Measurements from ENCODE around the gene FBXL7.

FBXL7 gene

GRCh38 chr5:15516486-15516885 is 16.5 kb downstream of the FBXL7 start:
- Mint-ChIP-seq H3K36me3 (ENCODE audit: low read depth) (no peaks in the 10 kb centered on the region), H3K9me3 (peaks cover 3% of the 10 kb centered on the region), H3K27me3 (no peaks in the 10 kb centered on the region), H3K27ac (no peak overlapping the region), H3K4me3 (no peak overlapping the region), H3K4me1 (no peaks in the 10 kb centered on the region)
- no peak for ATAC-seq
- DNase-seq, result no peak

- no peaks in the 10 kb centered on the region for H3K27me3 Mint-ChIP-seq
Observed at GRCh38 chr5:15518786-15519185, 18.8 kb downstream of the FBXL7 start.

GRCh38 chr5:15520856-15521255 is 20.9 kb downstream of the FBXL7 start:
- Mint-ChIP-seq H3K9me3 (peaks cover 3% of the 10 kb centered on the region), H3K27ac (no peak overlapping the region), H3K4me1 (no peaks in the 10 kb centered on the region), H3K4me3 (no peak overlapping the region), H3K36me3 (ENCODE audit: low read depth) (no peaks in the 10 kb centered on the region), H3K27me3 (no peaks in the 10 kb centered on the region)
- no peak for ATAC-seq
- no peak for DNase-seq

More at GRCh38 chr5:15518786-15519185, 18.8 kb downstream of the FBXL7 start:
- Mint-ChIP-seq H3K9me3 (peaks cover 3% of the 10 kb centered on the region), H3K36me3 (ENCODE audit: low read depth) (no peaks in the 10 kb centered on the region), H3K4me1 (no peaks in the 10 kb centered on the region), H3K4me3 (no peak overlapping the region), H3K27ac (no peak overlapping the region)
- DNase-seq (no peak), ATAC-seq (no peak)

DNA sequence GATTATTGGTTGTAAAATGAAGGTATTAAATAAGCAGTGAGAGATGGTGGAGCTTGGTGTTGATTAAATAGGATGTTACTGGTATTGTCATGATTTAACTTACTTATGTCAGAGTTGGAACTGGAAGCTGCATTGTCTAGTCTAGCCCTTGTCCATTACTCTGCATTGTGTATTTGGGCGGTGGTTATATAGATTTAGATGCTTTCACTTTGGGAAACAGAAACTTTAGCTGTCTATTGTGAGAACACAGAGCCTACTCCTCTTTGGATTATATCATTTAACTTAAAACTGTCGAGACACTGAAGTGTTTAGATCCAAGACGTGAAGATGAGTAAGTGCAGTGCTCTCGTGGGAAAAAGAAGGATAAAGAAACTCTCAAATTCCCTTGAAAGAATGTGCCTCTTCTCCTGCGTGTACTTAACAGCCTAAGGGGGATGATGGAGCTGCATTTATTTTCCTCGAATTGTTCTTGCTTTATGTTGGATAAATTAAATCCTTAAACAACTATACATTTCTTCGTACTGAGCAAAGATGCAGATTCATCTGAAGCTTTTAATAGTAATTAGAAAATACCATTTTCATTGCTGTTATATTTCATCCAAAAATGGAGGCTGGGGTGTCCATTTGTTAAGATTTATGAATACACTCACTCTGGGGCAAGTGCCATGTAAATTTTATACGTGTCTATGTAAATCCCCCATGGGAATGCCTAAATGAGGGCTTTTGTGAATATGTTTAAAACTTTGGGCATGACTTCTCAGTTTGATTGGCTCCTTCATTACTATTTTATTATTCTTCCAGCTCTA is 21.6 kb downstream of the FBXL7 start:
- no peak for ATAC-seq

GRCh38 chr5:15522187-15522520 is 22.2 kb downstream of the FBXL7 start:
- Mint-ChIP-seq H3K27me3 (no peaks in the 10 kb centered on the region), H3K9me3 (peaks cover 3% of the 10 kb centered on the region), H3K36me3 (ENCODE audit: low read depth) (no peaks in the 10 kb centered on the region), H3K4me1 (no peaks in the 10 kb centered on the region), H3K4me3 (no peak overlapping the region), H3K27ac (no peak overlapping the region)
- ATAC-seq (no peak), DNase-seq (no peak)

More for the DNA sequence above, 21.6 kb downstream of the FBXL7 start:
- Mint-ChIP-seq H3K4me3 (no peak overlapping the region), H3K27me3 (no peaks in the 10 kb centered on the region), H3K9me3 (peaks cover 3% of the 10 kb centered on the region), H3K36me3 (ENCODE audit: low read depth) (no peaks in the 10 kb centered on the region), H3K4me1 (no peaks in the 10 kb centered on the region), H3K27ac (no peak overlapping the region)
- DNase-seq, result no peak

- no peaks in the 10 kb centered on the region for H3K36me3 Mint-ChIP-seq (ENCODE audit: low read depth)
- DNase-seq (no peak), ATAC-seq (no peak)
- H3K27me3 Mint-ChIP-seq, result no peaks in the 10 kb centered on the region
- H3K27ac Mint-ChIP-seq, result no peak overlapping the region
- H3K4me3 Mint-ChIP-seq, result no peak overlapping the region
- no peaks in the 10 kb centered on the region for H3K4me1 Mint-ChIP-seq
- no peaks in the 10 kb centered on the region for H3K9me3 Mint-ChIP-seq
Observed at GRCh38 chr5:15524712-15525111, 24.7 kb downstream of the FBXL7 start.

- Mint-ChIP-seq H3K36me3 (ENCODE audit: low read depth) (no peaks in the 10 kb centered on the region), H3K4me3 (no peak overlapping the region), H3K27ac (no peak overlapping the region), H3K27me3 (no peaks in the 10 kb centered on the region), H3K9me3 (no peaks in the 10 kb centered on the region), H3K4me1 (no peaks in the 10 kb centered on the region)
- ATAC-seq (no peak), DNase-seq (no peak)
Observed at GRCh38 chr5:15525703-15526275, 25.8 kb downstream of the FBXL7 start.

- H3K4me1 Mint-ChIP-seq, result no peaks in the 10 kb centered on the region
- H3K9me3 Mint-ChIP-seq, result no peaks in the 10 kb centered on the region
- ATAC-seq (no peak), DNase-seq (no peak)
- H3K4me3 Mint-ChIP-seq, result no peak overlapping the region
- H3K27me3 Mint-ChIP-seq, result no peaks in the 10 kb centered on the region
- H3K36me3 Mint-ChIP-seq (ENCODE audit: low read depth), result no peaks in the 10 kb centered on the region
- no peak overlapping the region for H3K27ac Mint-ChIP-seq
Observed at GRCh38 chr5:15526413-15526812, 26.4 kb downstream of the FBXL7 start.

DNA sequence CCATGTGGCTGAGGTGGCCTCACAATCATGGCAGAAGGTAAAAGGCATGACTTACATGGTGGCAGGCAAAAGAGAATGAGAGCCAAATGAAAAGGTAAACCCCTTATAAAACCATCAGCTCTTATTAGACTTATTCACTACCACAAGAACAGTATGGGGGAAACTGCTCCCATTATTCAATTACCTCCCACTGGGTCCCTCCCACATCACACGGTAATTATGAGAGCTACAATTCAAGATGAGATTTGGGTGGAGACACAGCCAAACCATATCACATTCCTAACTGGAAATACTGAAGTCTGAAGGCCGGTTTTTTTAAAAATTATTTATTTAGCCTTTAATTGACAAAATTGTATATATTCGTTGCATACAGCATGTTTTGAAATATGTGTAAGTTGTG is 28.5 kb downstream of the FBXL7 start:
- Mint-ChIP-seq H3K4me3 (no peak overlapping the region), H3K36me3 (ENCODE audit: low read depth) (no peaks in the 10 kb centered on the region), H3K27ac (no peak overlapping the region), H3K27me3 (no peaks in the 10 kb centered on the region), H3K4me1 (no peaks in the 10 kb centered on the region), H3K9me3 (no peaks in the 10 kb centered on the region)
- no peak for DNase-seq
- ATAC-seq, result no peak

DNA sequence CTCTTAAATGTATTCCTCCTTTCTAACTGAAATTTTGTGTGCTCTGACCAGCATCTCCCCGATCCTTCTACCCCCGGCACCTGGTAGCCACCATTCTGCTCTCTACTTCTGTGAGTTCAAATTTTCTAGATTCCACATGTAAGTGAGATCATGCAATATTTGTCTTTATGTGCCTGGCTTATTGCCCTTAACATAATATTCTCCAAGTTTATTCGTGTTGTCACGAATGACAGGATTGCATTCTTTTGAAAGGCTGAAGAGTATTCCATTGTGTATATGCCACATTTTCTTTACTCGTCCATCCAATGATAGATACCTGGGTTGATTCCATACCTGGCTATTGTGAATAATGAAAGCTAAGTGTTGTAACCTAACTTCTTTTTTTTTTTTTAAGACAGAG is 29.0 kb downstream of the FBXL7 start:
- Mint-ChIP-seq H3K36me3 (ENCODE audit: low read depth) (no peaks in the 10 kb centered on the region), H3K9me3 (no peaks in the 10 kb centered on the region), H3K4me1 (no peaks in the 10 kb centered on the region), H3K27ac (no peak overlapping the region), H3K27me3 (no peaks in the 10 kb centered on the region), H3K4me3 (no peak overlapping the region)
- ATAC-seq (no peak), DNase-seq (no peak)

- no peaks in the 10 kb centered on the region for H3K27me3 Mint-ChIP-seq
- no peaks in the 10 kb centered on the region for H3K9me3 Mint-ChIP-seq
- DNase-seq (no peak), ATAC-seq (no peak)
- no peak overlapping the region for H3K4me3 Mint-ChIP-seq
- H3K36me3 Mint-ChIP-seq (ENCODE audit: low read depth), result no peaks in the 10 kb centered on the region
- H3K27ac Mint-ChIP-seq, result no peak overlapping the region
- no peaks in the 10 kb centered on the region for H3K4me1 Mint-ChIP-seq
Observed at GRCh38 chr5:15529821-15530220, 29.8 kb downstream of the FBXL7 start.

GRCh38 chr5:15533129-15533893 is 33.3 kb downstream of the FBXL7 start:
- Mint-ChIP-seq H3K4me1 (no peaks in the 10 kb centered on the region), H3K27me3 (no peaks in the 10 kb centered on the region), H3K36me3 (ENCODE audit: low read depth) (no peaks in the 10 kb centered on the region), H3K9me3 (peaks cover 7% of the 10 kb centered on the region), H3K27ac (no peak overlapping the region), H3K4me3 (no peak overlapping the region)
- ATAC-seq (no peak), DNase-seq (no peak)

- Mint-ChIP-seq H3K27ac (no peak overlapping the region), H3K4me3 (no peak overlapping the region), H3K27me3 (no peaks in the 10 kb centered on the region), H3K4me1 (no peaks in the 10 kb centered on the region), H3K9me3 (peaks cover 10% of the 10 kb centered on the region), H3K36me3 (ENCODE audit: low read depth) (no peaks in the 10 kb centered on the region)
- no peak for DNase-seq
- no peak for ATAC-seq
Observed at GRCh38 chr5:15535938-15536337, 36.0 kb downstream of the FBXL7 start.

GRCh38 chr5:15538516-15538915 is 38.5 kb downstream of the FBXL7 start:
- DNase-seq (no peak), ATAC-seq (no peak)
- H3K27me3 Mint-ChIP-seq, result no peaks in the 10 kb centered on the region
- H3K4me1 Mint-ChIP-seq, result no peaks in the 10 kb centered on the region
- no peaks in the 10 kb centered on the region for H3K36me3 Mint-ChIP-seq (ENCODE audit: low read depth)
- peaks cover 10% of the 10 kb centered on the region for H3K9me3 Mint-ChIP-seq
- H3K27ac Mint-ChIP-seq, result no peak overlapping the region
- H3K4me3 Mint-ChIP-seq, result no peak overlapping the region

GRCh38 chr5:15539951-15540350 is 40.0 kb downstream of the FBXL7 start:
- Mint-ChIP-seq H3K9me3 (peaks cover 11% of the 10 kb centered on the region), H3K4me1 (no peaks in the 10 kb centered on the region), H3K36me3 (ENCODE audit: low read depth) (no peaks in the 10 kb centered on the region), H3K27me3 (no peaks in the 10 kb centered on the region), H3K27ac (no peak overlapping the region), H3K4me3 (no peak overlapping the region)
- DNase-seq (no peak), ATAC-seq (no peak)
